Ovary (tissue), 3 donors: ENCODE measurements around the gene TRIO.

Source experiments
- CTCF ChIP-seq, 3 donors: fragments of 450-650 bp in 2 of 3; fragments of 200-600 bp in 1 of 3; IDR thresholded peaks; one replicate each; pipeline versions ENCODE4 v1.5.1 to v1.8.0; 2016 to 2022; ENCODE audit warnings: antibody characterized with exemption in 3 of 3, mild to moderate bottlenecking in 1 of 3
- EP300 ChIP-seq: sonication (generic); formaldehyde crosslinking; IDR thresholded peaks from one replicate; pipeline ENCODE4 v1.6.1; 2017; ENCODE audit warnings: antibody characterized with exemption
- POLR2A ChIP-seq: fragments of 450-650 bp; IDR thresholded peaks from one replicate; pipeline ENCODE4 v1.6.1; 2017; ENCODE audit warnings: antibody characterized with exemption, mild to moderate bottlenecking, moderate library complexity
- donor health status: DM: no; HTN: no; CAD: no.

GRCh38 chr5:14239404-14239803 lies 96.3 kb downstream of the TRIO start:
- TF ChIP-seq CTCF (IDR thresholded peaks at IDR 0.05) (no peak), EP300 (no peak), POLR2A (no peak)
